GM12878 (cell line): ENCODE measurements around the gene MCOLN3. TPM values are rescaled to one million over a fixed set of nuclear protein-coding genes. Genes with fewer than 3 reads are reported as not detected.
"Not testable (repeated sequence)": the region's sequence is repeated elsewhere in the genome, so short reads cannot be mapped to it uniquely, and the experiment has no call there.

Source experiments
- ATAC-seq: fragments of 200-7000 bp; cut with Tn5 transposase; 3 replicates; pipeline ENCODE4 v1.9.1; 2020; ENCODE audit warnings: mild to moderate bottlenecking, moderate library complexity
- BruUV-seq: library from RNA; stranded (reverse); fragments of 400-500 nt; replicated peaks from 2 replicates; lab custom pipeline; 2021; lab: Mats Ljungman, UMichigan
- CTCF ChIA-PET: fragments of 300-600 bp; sonication (Branson Sonifier 250); formaldehyde crosslinking; extraction: SDS; loops from one replicate; lab custom pipeline; 2021; ENCODE audit warnings: inconsistent platforms; lab: Yijun Ruan, JAX
- POLR2A ChIA-PET: fragments of 350-600 bp; formaldehyde crosslinking; extraction: SDS; loops from one replicate; lab custom pipeline; 2021; ENCODE audit warnings: inconsistent platforms; lab: Charles Lee
- RAD21 ChIA-PET: fragments of 300-600 bp; sonication (Branson Sonifier 250); formaldehyde crosslinking; loops from one replicate; lab custom pipeline; 2023; ENCODE audit warnings: antibody characterized with exemption; ENCODE audit not compliant: unreplicated experiment; lab: Charles Lee
- SMC1A ChIA-PET: fragments of 300-600 bp; sonication (Branson Sonifier 250); formaldehyde crosslinking; loops from one replicate; lab custom pipeline; 2023; ENCODE audit not compliant: unreplicated experiment, uncharacterized antibody; lab: Charles Lee
- DNase-seq: peaks from one replicate; pipeline ENCODE4 v3.0.0-alpha.2; 2011; ENCODE audit warnings: low read depth, low spot score
- FAIRE-seq: peaks from 3 replicates; lab custom pipeline; 2011; peaks lifted over from hg19 to GRCh38; lab: Jason Lieb, UNC
- H2AFZ ChIP-seq: 2 replicates; pipeline ENCODE4 v1.6.0; 2011; ENCODE audit warnings: low read depth, low read length, control low read depth; ENCODE audit not compliant: control insufficient read depth
- H3K27ac ChIP-seq: 2 replicates; pipeline ENCODE4 v1.5.1; 2011; ENCODE audit warnings: control low read depth; ENCODE audit not compliant: control insufficient read depth, insufficient read depth
- H3K27me3 ChIP-seq, 2 experiments: replicated peaks in 1 of 2; 2 replicates each; pipeline versions ENCODE4 v1.6.0 to v1.6.1; 2011; ENCODE audit warnings: low read length in 1 of 2; ENCODE audit not compliant: control insufficient read depth in 2 of 2, insufficient read depth in 2 of 2
- H3K36me3 ChIP-seq, 2 experiments: 2 replicates each; pipeline ENCODE4 v1.5.1; 2011; ENCODE audit warnings: low read length in 1 of 2; ENCODE audit not compliant: control insufficient read depth in 2 of 2, insufficient read depth in 2 of 2
- H3K4me1 ChIP-seq: 2 replicates; pipeline ENCODE4 v1.6.1; 2011; ENCODE audit warnings: mild to moderate bottlenecking, low read length, moderate library complexity, mixed read lengths; ENCODE audit not compliant: control insufficient read depth, insufficient read depth
- H3K4me2 ChIP-seq: 2 replicates; pipeline ENCODE4 v1.6.0; 2011; ENCODE audit warnings: control low read depth; ENCODE audit not compliant: control insufficient read depth, insufficient read depth
- H3K4me3 ChIP-seq: fragments of 200-600 bp; sonication (generic); 2 replicates; pipeline ENCODE4 v1.5.1; 2016
- H3K79me2 ChIP-seq: 2 replicates; pipeline ENCODE4 v1.6.0; 2011; ENCODE audit warnings: low read length; ENCODE audit not compliant: control insufficient read depth, insufficient read depth
- H3K9ac ChIP-seq: 2 replicates; pipeline ENCODE4 v1.8.0; 2011; ENCODE audit warnings: low read length, control low read depth, mixed read lengths; ENCODE audit not compliant: control insufficient read depth, insufficient read depth
- H3K9me3 ChIP-seq: replicated peaks from 3 replicates; pipeline ENCODE4 v1.5.1; 2011; ENCODE audit warnings: mild to moderate bottlenecking, low read length; ENCODE audit not compliant: control insufficient read depth, insufficient read depth
- H4K20me1 ChIP-seq: 2 replicates; pipeline ENCODE4 v1.6.0; 2011; ENCODE audit not compliant: control insufficient read depth, insufficient read depth
- ATF7 ChIP-seq: fragments of 450-650 bp; IDR thresholded peaks from 2 replicates; pipeline ENCODE4 v1.6.1; 2016; ENCODE audit warnings: low read depth, mild to moderate bottlenecking
- MTA2 ChIP-seq: fragments of 450-650 bp; IDR thresholded peaks from 2 replicates; pipeline ENCODE4 v1.6.1; 2016; ENCODE audit warnings: low read depth, mild to moderate bottlenecking, moderate library complexity
- NBN ChIP-seq: fragments of 450-650 bp; IDR thresholded peaks from 2 replicates; pipeline ENCODE4 v1.6.1; 2016
- RUNX3 ChIP-seq: IDR thresholded peaks from 2 replicates; pipeline ENCODE4 v1.6.1; 2012; ENCODE audit warnings: low read length, inconsistent platforms
- STAT3 ChIP-seq: IDR thresholded peaks from 2 replicates; pipeline ENCODE4 v1.6.1; 2011; ENCODE audit warnings: low read depth, low read length, improper control_type of control experiment
- ZNF687 ChIP-seq: fragments of 450-650 bp; IDR thresholded peaks from 2 replicates; pipeline ENCODE4 v1.6.1; 2017; ENCODE audit warnings: mild to moderate bottlenecking, moderate library complexity
- WGBS: methylation state at CpG from one replicate; pipeline ENCODE4 v1.1.6; 2016; ENCODE audit warnings: low lambda C conversion rate; ENCODE audit not compliant: insufficient replicate concordance, insufficient coverage; ENCODE audit errors: missing lambda C conversion rate; 5-methylcytosine and 5-hydroxymethylcytosine counted together
- in situ Hi-C: fragments of 300-500 bp; cut with MboI; formaldehyde crosslinking; loops from 9 replicates; pipeline ENCODE4 v1.14.3; 2018; ENCODE audit warnings: mixed read lengths
- intact Hi-C: fragments of 100-400 bp; cut with micrococcal nuclease; formaldehyde crosslinking; loops from one replicate; pipeline ENCODE4 v1.14.2; 2022; ENCODE audit not compliant: unreplicated experiment
- polyA plus RNA-seq, 11 experiments: library from polyadenylated mRNA; depleted of rRNA in 4 of 11; unstranded in 6 of 11; stranded (reverse) in 5 of 11; fragments of >200 nt; fragmentation: Nextera tagmentation in 4 of 11; fragmentation: Illumina TruSeq in 1 of 11; extraction: Ambion mirVana in 4 of 11; extraction: Trizol in 1 of 11; gene quantifications; 1 replicate in 1 of 11; 2 replicates in 10 of 11; pipeline versions ENCODE4 v1.2.1 to v1.2.3, GENCODE V29; 2011 to 2016; ENCODE audit warnings: inconsistent platforms in 2 of 11, missing spikeins in 2 of 11, low read depth in 1 of 11
- total RNA-seq, 4 experiments: library from RNA; depleted of rRNA in 3 of 4; stranded (reverse); fragments of >200 nt in 3 of 4; fragmentation: Illumina TruSeq in 1 of 4; extraction: Trizol in 1 of 4; gene quantifications; 2 replicates each; pipeline versions ENCODE4 v1.2.1 to v1.2.3, GENCODE V29; 2013 to 2021

Gene MCOLN3
- total and polyA plus RNA-seq, 10 of the 15 experiments (the other 5 are each of a cell fraction or from before 2014, with no cell fraction given) = 0.48 to 7.4 (median 3.8) TPM

DNA sequence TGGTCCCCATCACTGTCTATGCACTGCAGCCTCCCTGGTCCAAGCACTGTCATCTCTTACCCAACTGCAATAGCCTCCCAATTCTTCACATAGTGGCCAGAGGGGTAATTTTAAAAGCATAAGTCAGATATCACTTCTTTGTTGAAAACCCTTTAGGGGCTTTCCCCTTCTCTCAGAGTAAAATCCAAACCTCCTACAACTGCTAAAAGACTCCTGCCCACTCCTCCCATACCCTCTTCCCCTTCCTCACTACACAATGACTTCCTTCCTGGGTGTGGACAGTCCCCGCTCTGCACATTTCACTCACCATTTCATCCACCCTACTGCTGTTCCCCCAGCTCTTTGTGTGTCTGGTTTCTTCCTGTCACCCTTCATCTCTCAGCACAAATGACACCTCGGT lies 59.7 kb downstream of the MCOLN3 start (continued):
- TF ChIP-seq STAT3 = no peak
- TF ChIP-seq ZNF687 = no peak

DNA sequence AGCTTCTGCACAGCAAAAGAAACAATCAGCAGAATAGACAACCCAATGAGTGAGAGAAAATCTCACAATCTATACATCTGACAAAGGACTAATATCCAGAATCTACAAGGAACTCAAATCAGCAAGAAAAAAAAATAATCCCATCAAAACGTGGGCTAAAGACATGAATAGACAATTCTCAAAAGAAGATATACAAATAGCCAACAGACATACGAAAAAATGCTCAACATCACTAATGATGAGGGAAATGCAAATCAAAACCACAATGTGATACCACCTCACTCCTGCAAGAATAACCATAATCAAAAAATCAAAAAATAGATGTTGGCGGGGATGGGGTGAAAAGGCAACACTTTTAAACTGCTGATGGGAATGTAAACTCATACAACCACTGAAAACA lies 61.7 kb downstream of the MCOLN3 start:
- POLR2A ChIA-PET = interaction anchor here (0.6 to 8.7 kb wide), 2 partner anchors 8 to 12 kb away, joined by 6 to 69 read pairs; no protein-coding TSS in a partner anchor
- SMC1A ChIA-PET = interaction anchor here (9.8 kb wide), 1 partner anchor 13 kb away, joined by 132 read pairs; no protein-coding TSS in a partner anchor
- Histone ChIP-seq H3K4me1 (peaks cover 20% of the 10 kb centered on the region), H3K4me3 (0 out of 2 replicates have a peak overlapping the region, but pooled peaks have one; percentile 40), H3K36me3 (peaks cover 3 to 11% of the 10 kb centered on the region in 2 experiments; a peak in 3 of 4 replicates), H3K79me2 (peaks cover 90% of the 10 kb centered on the region), H3K4me2 (0 out of 2 replicates have a peak overlapping the region, but pooled peaks have one; percentile 10)
- BruUV-seq, H3K9ac ChIP-seq, DNase-seq, FAIRE-seq, H2AFZ ChIP-seq, H3K27me3 ChIP-seq, ATAC-seq, H3K9me3 ChIP-seq, H3K27ac ChIP-seq, intact Hi-C loops, H4K20me1 ChIP-seq: not testable (repeated sequence)
- 39% methylated on average over 3 of the region's 3 CpGs for WGBS
- TF ChIP-seq NBN (peak; percentile 54; the same call in 1 of the 2 replicates), RUNX3 (peak; percentile 60), ATF7 (0 out of 2 replicates have a peak, but pooled peaks have one; percentile 22), MTA2 (peak; percentile 24; the same call in 1 of the 2 replicates)
- RAD21 ChIA-PET = interaction anchor here (1.7 kb wide), 1 partner anchor 14 kb away, joined by 5 read pairs; no protein-coding TSS in a partner anchor
- CTCF ChIA-PET = interaction anchor here (1.0 to 1.5 kb wide), 3 partner anchors 14 to 42 kb away, joined by 3 to 5 read pairs (median 4); no protein-coding TSS in a partner anchor
- in situ Hi-C loops = loop anchor here (25.0 kb wide), 1 partner anchor 1926 kb away; the partner anchor contains the start of genes HS2ST1 and SELENOF
